Measurements from ENCODE around the gene SLFN14. TPM values are rescaled to one million over a fixed set of nuclear protein-coding genes. Genes with fewer than 3 reads are reported as not detected.

The SLFN14 gene
- total RNA-seq (ENCODE audit: low replicate concordance) = not detected in 2 replicates

GRCh38 chr17:35560703-35561102, at the start of gene SLFN14:
TSS of gene SLFN14 (minus strand) at chr17:35560819. CDS start at chr17:35558062, 2,757 bp downstream.

GRCh38 chr17:35587074-35587961, 26.7 kb upstream of the SLFN14 start, which contains the start of gene AP2B1:
TSS of gene AP2B1 (plus strand) at chr17:35587322. CDS start at chr17:35594031, 6,709 bp downstream.

GRCh38 chr17:35578197-35578928, 17.7 kb upstream of the SLFN14 start, which contains the start of gene PEX12:
TSS of gene PEX12 (minus strand) at chr17:35578571. CDS start at chr17:35578021, 550 bp downstream.

GRCh38 chr17:35537601-35538141, 22.9 kb downstream of the SLFN14 start, which contains the start of gene SLFN12L:
TSS of gene SLFN12L (minus strand) at chr17:35537678. CDS start at chr17:35522364, 15,314 bp downstream.

Other genes starting within 250 kb of the SLFN14 start
- 62.4 and 69.4 TPM in 2 replicates for gene SLFN11, start 187.2 kb downstream of the SLFN14 start, total RNA-seq (ENCODE audit: low replicate concordance)
- gene SLFN12, start 128.3 kb downstream of the SLFN14 start, total RNA-seq (ENCODE audit: low replicate concordance) = 12.1 and 35.1 TPM in 2 replicates
- gene SLFN13, start 112.1 kb downstream of the SLFN14 start, total RNA-seq (ENCODE audit: low replicate concordance) = 1.7 and 3.3 TPM in 2 replicates
- gene SLFN12L, start 23.1 kb downstream of the SLFN14 start, total RNA-seq (ENCODE audit: low replicate concordance) = under 0.01 TPM in 1 of 2 replicates, not detected in the other
- 2.7 and 3.5 TPM in 2 replicates for gene PEX12, start 17.8 kb upstream of the SLFN14 start, total RNA-seq (ENCODE audit: low replicate concordance)
- gene AP2B1, start 26.5 kb upstream of the SLFN14 start, total RNA-seq (ENCODE audit: low replicate concordance) = 38.6 and 57.1 TPM in 2 replicates
- gene RASL10B, start 170.8 kb upstream of the SLFN14 start, total RNA-seq (ENCODE audit: low replicate concordance) = 0.98 and 1.6 TPM in 2 replicates
- gene GAS2L2, start 192.4 kb upstream of the SLFN14 start, total RNA-seq (ENCODE audit: low replicate concordance) = 0.08 TPM in 1 of 2 replicates, not detected in the other
- gene C17orf50, start 200.1 kb upstream of the SLFN14 start, total RNA-seq (ENCODE audit: low replicate concordance) = not detected in 2 replicates
- 0.60 TPM in 1 of 2 replicates, not detected in the other for gene MMP28, start 234.8 kb upstream of the SLFN14 start, total RNA-seq (ENCODE audit: low replicate concordance)
- 48.0 and 60.9 TPM in 2 replicates for gene TAF15, start 248.7 kb upstream of the SLFN14 start, total RNA-seq (ENCODE audit: low replicate concordance)

Measured in smooth muscle cell of the coronary artery (primary cell).